ENCODE data around the gene POLRMT. TPM values are rescaled to one million over a fixed set of nuclear protein-coding genes. Genes with fewer than 3 reads are reported as not detected.
"Not testable (repeated sequence)": the region's sequence is repeated elsewhere in the genome, so short reads cannot be mapped to it uniquely, and the experiment has no call there.

Gene POLRMT
- total RNA-seq, 1 donor from 2014 or later: 90.1 TPM

DNA sequence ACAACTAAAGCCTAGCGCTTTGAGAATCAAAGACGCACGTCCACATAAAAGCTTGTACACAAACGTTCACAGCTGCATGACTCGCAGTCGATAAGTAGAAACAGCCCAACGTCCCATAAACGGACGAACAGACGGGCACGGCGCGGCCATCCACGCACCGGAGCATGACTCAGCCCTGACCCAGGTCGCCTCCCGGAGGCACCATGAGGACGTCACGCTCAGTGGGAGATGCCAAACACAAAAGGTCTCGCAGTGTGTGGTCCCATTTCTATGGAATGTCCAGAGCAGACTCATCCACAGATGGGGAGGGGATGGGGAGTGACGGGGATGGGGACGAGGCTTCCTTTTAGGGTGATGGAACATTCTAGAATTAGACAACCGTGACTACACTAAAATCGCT is 9.4 kb downstream of the POLRMT start:
- H3K27me3 Mint-ChIP-seq (ENCODE audit: low read depth): no peaks in the 10 kb centered on the region
- no peak overlapping the region for H3K27ac Mint-ChIP-seq
- intact Hi-C loops (cut with micrococcal nuclease): no loop called here
- H3K36me3 Mint-ChIP-seq (ENCODE audit: low read depth): peaks cover 20% of the 10 kb centered on the region
- H3K4me3 Mint-ChIP-seq (ENCODE audit: low read depth): no peak overlapping the region
- DNase-seq (ENCODE audit: low spot score): no peak
- peaks cover 2% of the 10 kb centered on the region for H3K4me1 Mint-ChIP-seq (ENCODE audit: low read depth)
- H3K9me3 Mint-ChIP-seq: no peaks in the 10 kb centered on the region

DNA sequence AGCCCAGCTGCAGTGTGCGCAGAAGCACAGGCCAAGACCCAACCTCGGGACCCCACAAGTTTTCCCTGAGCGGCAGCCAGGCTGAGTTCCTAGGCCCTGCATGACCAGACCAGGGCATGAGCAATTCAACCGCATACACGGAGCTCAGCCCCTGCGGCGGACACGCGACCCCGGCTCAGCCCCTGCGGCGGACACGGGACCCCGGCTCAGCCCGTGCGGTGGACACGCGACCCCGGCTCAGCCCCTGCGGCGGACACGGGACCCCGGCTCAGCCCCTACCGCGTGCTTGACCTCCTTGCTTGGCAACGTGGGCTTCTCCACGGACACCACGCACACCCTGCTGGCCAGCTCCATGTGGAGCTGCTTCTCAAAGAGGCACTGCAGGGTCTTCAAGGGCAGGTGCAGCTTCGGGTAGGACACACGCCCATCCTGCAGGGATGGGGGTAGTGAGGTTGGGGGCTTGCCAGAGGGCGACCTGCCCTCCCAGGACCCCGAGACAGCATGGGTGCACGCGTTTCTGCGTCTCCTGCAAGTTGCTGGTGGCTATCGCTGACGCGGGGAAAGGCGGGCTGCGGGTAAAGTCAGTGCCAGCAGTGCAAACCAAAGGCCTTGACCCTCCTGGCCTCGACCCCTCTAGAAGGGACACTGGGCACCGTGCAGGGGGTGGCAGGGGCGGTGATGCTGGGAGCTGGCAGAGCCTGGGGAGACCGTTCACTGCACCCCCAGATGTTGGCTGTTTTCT is 10.0 kb downstream of the POLRMT start:
- no peak for DNase-seq (ENCODE audit: low spot score)
- Mint-ChIP-seq H3K27ac (no peak overlapping the region), H3K36me3 (ENCODE audit: low read depth) (peaks cover 18% of the 10 kb centered on the region), H3K4me1 (ENCODE audit: low read depth) (no peaks in the 10 kb centered on the region), H3K9me3 (no peaks in the 10 kb centered on the region), H3K27me3 (ENCODE audit: low read depth) (no peaks in the 10 kb centered on the region), H3K4me3 (ENCODE audit: low read depth) (no peak overlapping the region)
- intact Hi-C loops (cut with micrococcal nuclease): no loop called here

DNA sequence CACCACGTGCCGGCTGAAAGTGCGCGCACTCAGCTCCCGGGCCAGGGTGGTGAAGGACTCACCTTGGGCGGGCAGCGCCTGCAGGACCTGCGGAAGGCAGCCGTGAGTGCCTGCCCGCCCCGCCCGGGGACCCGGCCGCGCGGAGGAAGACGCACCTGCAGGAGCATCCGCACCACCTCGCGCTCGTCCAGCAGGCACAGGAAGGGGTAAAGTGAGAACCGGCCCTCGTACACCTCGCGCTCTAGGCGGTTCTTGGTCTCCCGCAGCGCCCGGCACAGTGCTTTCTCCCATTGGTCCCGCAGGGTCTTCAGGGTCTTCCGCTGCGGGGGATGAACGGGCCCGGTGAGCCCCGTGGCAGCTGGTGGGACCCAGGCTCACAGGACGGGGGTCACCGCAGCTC is 10.7 kb downstream of the POLRMT start:
- no peaks in the 10 kb centered on the region for H3K9me3 Mint-ChIP-seq
- H3K27ac Mint-ChIP-seq: no peak overlapping the region
- no peaks in the 10 kb centered on the region for H3K27me3 Mint-ChIP-seq (ENCODE audit: low read depth)
- H3K36me3 Mint-ChIP-seq (ENCODE audit: low read depth): peaks cover 18% of the 10 kb centered on the region
- DNase-seq (ENCODE audit: low spot score): no peak
- H3K4me1 Mint-ChIP-seq (ENCODE audit: low read depth): no peaks in the 10 kb centered on the region
- intact Hi-C loops (cut with micrococcal nuclease): no loop called here
- no peak overlapping the region for H3K4me3 Mint-ChIP-seq (ENCODE audit: low read depth)

DNA sequence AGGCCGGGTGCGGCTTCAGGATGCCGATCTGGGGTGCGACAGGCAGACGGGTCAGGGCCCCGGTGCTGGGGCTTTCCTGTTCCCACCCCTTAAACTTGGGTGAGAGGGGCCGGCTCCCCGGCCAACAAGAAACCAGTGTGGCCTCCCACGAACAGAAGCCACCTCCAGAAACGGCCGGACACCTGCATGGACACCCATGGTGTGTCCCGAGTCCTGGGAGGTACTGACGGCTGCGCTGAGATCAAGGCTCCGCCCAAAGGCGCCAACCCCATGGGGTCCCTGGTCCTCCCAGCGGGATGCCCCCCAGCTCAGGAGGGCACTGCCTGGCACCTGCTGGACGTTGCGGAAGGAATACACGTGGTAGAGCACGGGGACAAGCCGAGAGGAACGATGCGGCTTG is 11.5 kb downstream of the POLRMT start:
- no peaks in the 10 kb centered on the region for H3K27me3 Mint-ChIP-seq (ENCODE audit: low read depth)
- H3K4me1 Mint-ChIP-seq (ENCODE audit: low read depth): no peaks in the 10 kb centered on the region
- intact Hi-C loops (cut with micrococcal nuclease): no loop called here
- H3K9me3 Mint-ChIP-seq: no peaks in the 10 kb centered on the region
- no peak for DNase-seq (ENCODE audit: low spot score)
- H3K4me3 Mint-ChIP-seq (ENCODE audit: low read depth): no peak overlapping the region
- no peak overlapping the region for H3K27ac Mint-ChIP-seq
- H3K36me3 Mint-ChIP-seq (ENCODE audit: low read depth): peaks cover 20% of the 10 kb centered on the region

DNA sequence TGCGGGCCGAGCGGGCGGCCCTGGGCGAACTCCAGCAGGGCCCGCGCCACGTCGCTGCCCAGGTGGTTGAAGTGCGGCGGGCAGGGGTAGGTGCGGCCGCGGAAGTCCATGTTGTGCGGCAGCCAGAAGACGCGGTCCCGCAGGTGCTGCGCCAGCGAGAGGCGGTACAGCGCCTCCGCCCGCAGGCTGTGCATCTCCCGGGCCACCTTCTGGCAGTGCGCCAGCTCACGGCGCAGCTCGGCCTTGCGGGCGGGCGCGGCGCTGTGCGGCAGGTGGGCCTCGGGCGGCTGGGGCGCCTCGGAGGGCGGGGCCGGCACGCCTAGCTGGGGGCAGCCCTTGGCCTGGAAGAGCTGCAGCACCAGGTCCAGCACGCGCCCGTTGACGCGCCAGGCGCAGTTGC is 12.1 kb downstream of the POLRMT start:
- H3K9me3 Mint-ChIP-seq; H3K4me3 Mint-ChIP-seq (ENCODE audit: low read depth); H3K27me3 Mint-ChIP-seq (ENCODE audit: low read depth); intact Hi-C loops (cut with micrococcal nuclease); H3K4me1 Mint-ChIP-seq (ENCODE audit: low read depth); DNase-seq (ENCODE audit: low spot score); H3K27ac Mint-ChIP-seq: not testable (repeated sequence)
- peaks cover 19% of the 10 kb centered on the region for H3K36me3 Mint-ChIP-seq (ENCODE audit: low read depth)

DNA sequence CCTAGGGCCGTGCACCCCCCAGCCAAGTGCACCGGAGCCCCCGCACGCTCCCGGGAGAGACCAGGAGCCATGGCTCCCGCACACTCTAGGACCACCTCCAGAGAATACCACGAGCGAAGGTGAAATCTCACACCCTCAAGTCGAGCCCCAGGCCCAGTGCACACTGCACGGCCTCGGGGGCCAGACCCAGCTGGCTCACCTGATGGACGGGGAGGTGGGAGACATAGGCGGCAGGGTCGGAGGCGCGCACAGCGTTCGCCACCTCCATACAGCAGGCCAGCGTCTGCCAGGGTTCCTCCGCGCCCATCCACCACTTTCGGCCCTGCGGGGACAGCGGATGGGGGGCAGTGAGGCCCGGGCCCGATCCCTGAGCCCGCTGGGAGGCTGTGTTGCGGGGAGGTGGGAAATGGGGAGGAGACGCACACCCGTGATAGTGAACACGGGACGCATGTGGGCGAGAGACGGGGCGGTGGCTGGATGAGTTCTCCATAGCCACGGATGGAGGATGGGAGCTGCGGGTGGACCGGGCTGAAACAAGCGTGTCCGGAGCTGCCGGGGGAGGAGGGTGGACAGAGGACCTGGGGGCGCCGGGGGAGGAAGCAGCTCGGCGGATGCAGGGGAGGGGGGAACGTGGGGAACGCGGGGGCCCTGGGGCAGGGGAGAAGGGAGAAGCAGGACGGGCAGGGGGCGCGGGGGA is 13.0 kb downstream of the POLRMT start:
- no peaks in the 10 kb centered on the region for H3K9me3 Mint-ChIP-seq
- peaks cover 2% of the 10 kb centered on the region for H3K4me1 Mint-ChIP-seq (ENCODE audit: low read depth)
- H3K27ac Mint-ChIP-seq: no peak overlapping the region
- no peak overlapping the region for H3K4me3 Mint-ChIP-seq (ENCODE audit: low read depth)
- peaks cover 19% of the 10 kb centered on the region for H3K36me3 Mint-ChIP-seq (ENCODE audit: low read depth)
- intact Hi-C loops (cut with micrococcal nuclease): no loop called here
- DNase-seq (ENCODE audit: low spot score): no peak
- no peaks in the 10 kb centered on the region for H3K27me3 Mint-ChIP-seq (ENCODE audit: low read depth)

DNA sequence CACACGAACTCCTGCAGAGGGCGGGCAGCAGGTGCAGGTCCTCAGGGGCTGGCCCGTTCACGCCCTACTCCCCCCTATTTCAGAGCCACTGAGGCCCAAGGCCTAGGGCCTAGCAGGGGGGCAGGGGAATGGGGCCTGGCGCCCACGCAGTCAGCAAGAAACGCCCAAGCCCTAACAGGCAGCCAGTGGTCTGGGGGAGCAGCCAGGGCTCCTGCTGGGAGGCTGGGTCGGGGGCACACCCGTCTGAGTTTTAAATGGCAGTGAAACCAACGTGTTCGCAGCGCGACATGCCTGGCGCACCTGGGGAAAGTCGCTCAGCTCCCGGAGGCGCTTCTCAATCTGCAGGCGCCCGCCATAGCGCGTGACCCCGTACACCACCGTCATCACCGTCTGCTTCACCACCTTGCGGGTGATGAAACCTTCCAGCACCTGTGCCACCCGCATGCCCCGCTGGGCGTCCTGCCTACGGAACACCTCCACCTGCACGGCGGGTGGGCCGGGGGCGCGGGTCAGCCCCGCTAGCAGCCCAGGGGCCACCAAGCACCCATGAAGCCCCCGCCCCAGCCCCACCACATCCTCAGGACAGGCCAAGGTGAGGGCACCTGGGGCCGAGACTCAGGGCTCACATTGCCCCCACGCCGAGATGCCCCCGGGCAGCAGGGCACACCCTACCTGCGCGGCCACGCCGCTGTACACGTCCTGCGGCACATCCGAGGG is 13.9 kb downstream of the POLRMT start:
- intact Hi-C loops (cut with micrococcal nuclease): no loop called here
- Mint-ChIP-seq H3K4me1 (ENCODE audit: low read depth) (peaks cover 2% of the 10 kb centered on the region), H3K9me3 (no peaks in the 10 kb centered on the region), H3K36me3 (ENCODE audit: low read depth) (peaks cover 24% of the 10 kb centered on the region), H3K27me3 (ENCODE audit: low read depth) (no peaks in the 10 kb centered on the region), H3K4me3 (ENCODE audit: low read depth) (no peak overlapping the region), H3K27ac (no peak overlapping the region)
- no peak for DNase-seq (ENCODE audit: low spot score)

DNA sequence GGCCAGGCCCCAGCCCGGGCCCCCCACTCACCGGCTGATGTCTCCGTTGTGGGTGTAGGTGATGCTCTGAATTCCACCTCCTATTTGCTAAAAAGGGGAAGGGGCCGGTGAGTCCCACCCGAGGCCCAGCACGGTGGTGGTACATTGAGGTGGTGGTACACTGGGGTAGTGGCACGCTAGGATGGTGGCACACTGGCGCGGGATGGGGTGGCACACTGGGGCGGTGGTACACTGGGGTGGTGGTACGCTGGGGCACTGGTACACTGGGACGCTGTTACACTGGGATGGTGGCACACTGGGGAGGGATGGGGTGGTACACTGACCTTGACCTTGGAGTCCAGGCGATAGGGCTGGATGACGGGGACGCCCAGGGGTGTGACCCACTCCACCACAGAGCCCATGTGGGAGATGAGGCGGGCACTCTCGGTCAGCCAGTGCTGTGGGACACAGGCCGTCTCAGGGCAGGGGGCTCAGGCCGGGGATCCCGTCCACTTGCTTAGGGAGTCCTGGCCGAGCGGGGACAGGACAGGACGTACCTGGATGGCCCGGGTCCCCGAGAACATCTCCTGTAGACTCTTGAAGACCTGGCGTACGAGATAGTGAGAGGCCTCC is 14.6 kb downstream of the POLRMT start:
- H3K27me3 Mint-ChIP-seq (ENCODE audit: low read depth): no peaks in the 10 kb centered on the region
- no peak overlapping the region for H3K27ac Mint-ChIP-seq
- no peaks in the 10 kb centered on the region for H3K9me3 Mint-ChIP-seq
- H3K4me1 Mint-ChIP-seq (ENCODE audit: low read depth): peaks cover 2% of the 10 kb centered on the region
- peaks cover 28% of the 10 kb centered on the region for H3K36me3 Mint-ChIP-seq (ENCODE audit: low read depth)
- no peak overlapping the region for H3K4me3 Mint-ChIP-seq (ENCODE audit: low read depth)
- intact Hi-C loops (cut with micrococcal nuclease): no loop called here
- DNase-seq (ENCODE audit: low spot score): no peak

DNA sequence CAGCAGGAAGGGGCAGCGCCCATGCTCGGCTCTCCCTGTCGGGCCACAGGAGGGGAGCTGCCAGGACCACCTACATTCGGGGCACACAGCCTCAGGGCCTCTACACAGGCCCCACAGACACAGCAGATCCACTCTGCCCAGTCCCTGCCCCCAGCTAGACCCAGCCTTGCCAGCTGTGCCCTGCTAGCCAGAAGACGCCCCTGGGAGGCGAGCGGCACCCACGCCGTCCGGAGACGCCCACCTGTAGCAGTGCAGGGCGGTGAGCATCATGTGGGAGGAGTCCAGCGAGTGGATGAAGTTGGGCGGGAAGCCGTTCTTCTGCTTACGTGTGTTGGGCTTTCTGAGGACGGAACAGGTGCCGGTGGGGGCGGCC is 15.1 kb downstream of the POLRMT start:
- Mint-ChIP-seq H3K9me3 (no peaks in the 10 kb centered on the region), H3K4me1 (ENCODE audit: low read depth) (peaks cover 2% of the 10 kb centered on the region), H3K27me3 (ENCODE audit: low read depth) (no peaks in the 10 kb centered on the region), H3K36me3 (ENCODE audit: low read depth) (peaks cover 28% of the 10 kb centered on the region), H3K27ac (no peak overlapping the region), H3K4me3 (ENCODE audit: low read depth) (no peak overlapping the region)
- DNase-seq (ENCODE audit: low spot score): no peak
- intact Hi-C loops (cut with micrococcal nuclease): no loop called here

DNA sequence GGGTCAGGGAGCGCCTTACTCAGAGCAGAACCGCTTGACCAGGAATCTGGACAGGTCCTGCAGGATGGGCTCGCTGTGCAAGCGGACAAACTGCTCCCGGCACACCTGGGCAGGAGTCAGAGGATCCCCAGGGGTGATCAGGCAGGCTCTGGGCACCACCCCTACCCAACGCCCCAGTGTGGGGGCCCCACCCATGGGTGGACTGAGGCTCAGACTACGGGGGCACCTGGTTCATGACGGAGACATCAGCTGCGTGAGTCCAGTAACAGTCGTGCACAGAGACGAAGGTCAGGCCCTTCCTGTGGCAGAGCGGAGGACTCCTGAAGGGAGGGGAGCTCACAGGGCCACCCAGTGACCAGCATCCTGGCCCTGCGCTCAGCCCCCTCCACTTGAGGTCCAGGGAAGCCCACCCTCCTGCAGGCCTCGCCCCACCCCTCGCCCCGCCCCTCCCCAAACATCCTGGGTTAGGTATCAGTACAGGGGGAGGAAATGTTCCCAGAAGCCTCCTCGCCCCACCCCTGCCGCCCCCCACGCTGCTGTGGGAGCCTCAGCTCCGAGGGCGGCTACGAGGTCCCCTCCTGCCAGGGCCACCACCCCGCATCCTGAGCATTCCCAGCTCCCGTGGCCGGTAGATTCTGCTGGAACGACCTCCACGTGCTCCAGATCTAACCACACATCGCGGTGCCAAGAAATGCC is 15.6 kb downstream of the POLRMT start:
- H3K4me3 Mint-ChIP-seq (ENCODE audit: low read depth): no peak overlapping the region
- no peak overlapping the region for H3K27ac Mint-ChIP-seq
- H3K36me3 Mint-ChIP-seq (ENCODE audit: low read depth): peaks cover 32% of the 10 kb centered on the region
- H3K4me1 Mint-ChIP-seq (ENCODE audit: low read depth): peaks cover 2% of the 10 kb centered on the region
- DNase-seq (ENCODE audit: low spot score): no peak
- intact Hi-C loops (cut with micrococcal nuclease): no loop called here
- no peaks in the 10 kb centered on the region for H3K9me3 Mint-ChIP-seq
- no peaks in the 10 kb centered on the region for H3K27me3 Mint-ChIP-seq (ENCODE audit: low read depth)

DNA sequence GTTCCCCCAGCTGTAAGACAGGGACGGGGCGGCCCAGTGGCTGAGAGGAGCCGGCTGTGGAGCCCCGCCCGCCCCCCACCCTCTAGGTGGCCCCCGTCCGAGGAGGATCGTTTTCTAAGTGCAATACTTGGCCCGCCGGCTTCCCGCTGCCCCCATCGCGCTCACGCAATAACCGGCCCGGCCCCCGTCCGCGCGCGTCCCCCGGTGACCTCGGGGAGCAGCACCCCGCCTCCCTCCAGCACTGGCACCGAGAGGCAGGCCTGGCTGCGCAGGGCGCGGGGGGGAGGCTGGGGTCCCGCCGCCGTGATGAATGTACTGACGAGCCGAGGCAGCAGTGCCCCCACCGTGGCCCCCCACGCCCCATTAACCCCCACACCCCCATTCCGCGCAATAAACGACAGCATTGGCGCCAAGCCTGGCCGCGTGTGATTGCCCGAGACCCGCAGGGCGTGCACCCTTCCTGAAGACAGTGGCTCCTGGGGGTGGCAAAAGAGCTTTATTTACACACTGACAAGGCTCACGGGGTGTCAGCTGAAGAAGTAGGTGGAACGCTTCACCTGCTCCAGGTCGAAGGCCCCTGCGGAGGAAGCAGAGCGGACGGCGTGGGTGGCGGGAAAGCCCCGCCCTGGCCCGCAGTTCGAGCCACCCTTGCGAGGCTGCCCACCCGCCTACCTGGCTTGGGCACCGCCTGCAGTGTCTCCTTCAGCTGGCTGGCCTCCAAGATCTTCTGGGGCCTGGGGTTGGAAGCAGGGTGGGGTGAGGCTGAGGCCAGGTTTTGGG is 16.4 kb downstream of the POLRMT start:
- Mint-ChIP-seq H3K27me3 (ENCODE audit: low read depth) (no peaks in the 10 kb centered on the region), H3K27ac (no peak overlapping the region), H3K4me1 (ENCODE audit: low read depth) (peaks cover 2% of the 10 kb centered on the region), H3K9me3 (no peaks in the 10 kb centered on the region), H3K36me3 (ENCODE audit: low read depth) (peaks cover 32% of the 10 kb centered on the region), H3K4me3 (ENCODE audit: low read depth) (no peak overlapping the region)
- intact Hi-C loops (cut with micrococcal nuclease): no loop called here
- DNase-seq (ENCODE audit: low spot score): no peak

Data from activated T-helper 2 cell treated with anti-CD3 and anti-CD28 coated beads, Interferon-gamma antibody, Interleukin-2, Interleukin-4, amounts not matched to agents 10 μg/mL and 5 μg/mL and 100 μg/mL, durations not matched to agents 14 hours and 24 hours and 36 hours (primary cell).